Tongue (tissue), 2 donors: ENCODE data around the gene PDE4B. TPM values are rescaled to one million over a fixed set of nuclear protein-coding genes. Genes with fewer than 3 reads are reported as not detected.
"Not testable (repeated sequence)": the region's sequence is repeated elsewhere in the genome, so short reads cannot be mapped to it uniquely, and the experiment has no call there.

Experiments
- DNase-seq: peaks from one replicate; pipeline ENCODE4 v3.0.0-alpha.2; 2015
- total RNA-seq: library from RNA; depleted of rRNA; stranded (reverse); fragments of >200 nt; gene quantifications from one replicate; pipeline ENCODE4 v1.2.3, GENCODE V29; 2014

PDE4B gene
- total RNA-seq, 1 donor from 2014 or later, result 31.8 TPM

DNA sequence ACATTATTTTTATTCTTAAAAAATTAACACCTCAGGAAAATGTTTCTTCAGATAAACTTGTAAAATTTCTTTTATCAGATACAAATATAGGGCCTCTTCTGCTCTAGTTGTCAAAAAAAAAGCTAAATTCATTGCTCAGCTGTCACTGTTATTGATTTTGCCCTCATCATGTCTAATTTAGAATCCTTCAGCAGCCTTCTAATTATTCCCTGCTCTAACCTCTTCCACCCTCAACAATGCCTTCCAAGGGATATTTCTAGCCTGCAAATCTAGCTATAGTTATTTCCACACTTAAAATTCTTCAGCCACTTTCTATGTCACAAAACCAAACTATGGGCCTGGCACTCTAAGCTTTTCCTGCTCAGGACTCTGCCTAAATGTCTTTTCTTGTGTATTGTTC lies 25.2 kb downstream of the PDE4B start:
- no peak for DNase-seq

DNA sequence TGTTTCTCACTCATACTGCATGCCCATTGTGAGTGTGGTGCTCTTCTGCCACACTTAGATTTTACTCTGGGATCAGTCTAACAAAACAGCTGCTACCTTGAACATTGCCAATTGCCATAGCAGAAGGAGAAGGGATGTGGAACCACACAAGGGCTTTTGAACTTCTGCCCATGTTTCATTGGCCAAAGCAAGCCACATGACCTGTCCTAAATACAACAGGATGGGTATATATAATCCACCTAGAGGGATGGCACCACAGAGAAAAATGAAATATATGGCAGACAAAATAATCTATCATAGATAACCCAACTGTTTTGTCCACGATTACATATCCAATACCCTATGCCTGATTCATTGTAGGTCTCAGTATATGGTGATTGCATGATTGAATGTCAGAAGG lies 26.3 kb downstream of the PDE4B start:
- DNase-seq, result no peak

DNA sequence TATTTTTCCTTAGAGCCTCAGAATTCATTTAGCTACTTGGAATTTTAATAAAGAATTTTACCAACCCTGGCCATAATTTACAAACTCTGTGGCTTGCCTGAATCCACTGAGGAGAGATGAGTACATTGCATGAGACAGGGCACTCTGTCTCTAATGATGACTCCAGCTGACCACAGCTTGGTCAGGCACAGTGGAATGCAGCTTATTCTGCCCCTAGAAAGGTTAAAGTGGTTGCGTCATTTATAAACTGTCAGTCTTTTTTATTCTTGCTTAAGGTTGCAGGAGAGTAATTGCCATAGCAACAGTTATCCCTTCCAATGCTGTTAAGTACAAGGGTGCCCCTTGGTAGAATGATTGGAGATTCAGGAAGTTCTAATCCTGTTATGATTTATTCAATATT lies 28.3 kb downstream of the PDE4B start:
- no peak for DNase-seq

DNA sequence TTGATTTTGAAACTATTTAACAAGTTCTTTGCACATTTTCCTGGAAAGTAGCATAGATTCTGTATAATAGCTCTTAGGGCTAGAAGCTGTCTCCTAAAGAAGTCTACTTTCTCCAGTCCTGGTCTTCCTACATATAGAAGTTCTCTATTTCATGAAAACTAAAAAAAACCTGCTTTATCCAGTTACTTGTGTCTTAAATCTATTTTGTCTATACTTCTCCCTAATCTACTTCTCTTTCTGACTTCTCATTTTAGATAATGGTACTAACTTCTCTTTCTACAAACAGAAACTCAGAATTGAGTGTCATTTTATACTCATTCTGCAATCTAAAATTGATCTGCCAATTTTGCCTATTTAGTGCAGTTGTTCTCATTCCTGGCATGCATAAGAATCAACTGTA lies 28.7 kb downstream of the PDE4B start:
- no peak for DNase-seq

DNA sequence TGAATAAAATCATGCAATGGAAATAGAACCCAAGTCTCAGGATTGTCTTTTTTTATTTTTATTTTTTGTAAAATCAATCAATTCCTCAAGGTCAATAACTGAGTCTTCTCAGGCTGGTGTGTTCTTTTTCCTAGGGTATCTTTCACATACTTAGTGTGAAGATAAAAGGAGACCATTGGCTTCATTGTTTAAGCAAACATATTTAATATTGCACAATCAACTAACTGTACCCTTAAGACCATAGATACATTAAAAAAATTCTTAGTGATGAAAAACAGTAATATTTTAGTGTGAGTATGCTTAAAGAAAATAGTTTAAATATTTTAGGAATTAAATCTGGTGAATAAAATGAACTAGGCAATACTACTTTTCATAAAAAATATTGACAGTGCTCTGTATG lies 31.4 kb downstream of the PDE4B start:
- DNase-seq, result no peak

DNA sequence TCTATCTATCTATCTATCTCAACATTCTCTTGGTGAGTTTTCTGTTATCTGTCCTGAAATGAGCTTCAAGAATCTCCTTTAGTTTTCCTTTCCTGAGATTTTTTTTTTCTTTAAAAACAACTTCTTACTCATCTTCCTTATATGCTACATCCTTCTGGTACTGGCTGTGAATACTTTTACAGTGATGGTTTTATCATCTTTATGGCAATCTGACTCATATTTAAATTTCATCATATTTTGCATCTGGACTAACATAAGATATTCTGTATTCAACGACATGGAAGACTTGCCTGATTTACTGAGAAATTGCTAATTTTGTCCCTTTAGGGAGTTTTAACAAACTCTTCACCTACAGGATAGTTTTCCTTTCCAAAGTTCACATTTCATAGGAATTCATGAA lies 33.0 kb downstream of the PDE4B start:
- no peak for DNase-seq

DNA sequence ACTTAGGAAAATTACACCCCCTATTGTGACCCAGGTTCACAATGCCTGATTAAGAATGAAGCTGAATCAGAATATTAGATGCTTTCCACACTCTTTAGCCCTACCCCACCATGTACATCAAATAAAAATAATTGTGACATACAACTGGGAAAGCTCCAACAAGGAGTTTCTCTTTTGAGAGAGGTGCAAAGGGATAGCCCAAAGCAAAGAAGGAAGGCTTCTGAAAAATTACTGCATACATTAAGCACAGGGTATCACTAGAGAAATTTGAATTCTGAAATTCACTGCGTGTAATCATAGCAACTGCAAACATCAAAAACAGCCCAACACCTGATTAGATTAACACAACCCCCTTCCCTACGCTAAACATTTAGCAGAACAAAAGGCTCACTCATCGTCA lies 34.1 kb downstream of the PDE4B start:
- DNase-seq, result no peak

DNA sequence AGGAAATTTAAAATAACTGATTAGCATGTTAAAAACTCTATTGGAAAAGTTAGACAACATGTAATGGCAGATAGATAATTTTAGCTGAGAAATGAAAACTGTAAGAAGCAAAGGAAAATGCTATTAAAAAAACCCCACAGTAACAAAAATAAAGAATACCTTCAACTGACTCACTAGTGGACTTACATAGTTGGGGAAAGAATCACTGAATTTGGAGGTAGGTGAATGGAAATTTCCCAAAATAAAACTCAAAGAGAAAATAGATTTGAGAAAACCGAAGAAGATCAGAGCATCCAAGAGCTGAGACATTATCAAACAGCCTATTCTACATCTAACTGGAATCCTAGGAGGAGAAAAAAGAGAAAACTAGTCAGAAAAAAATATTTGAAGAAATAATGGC lies 34.7 kb downstream of the PDE4B start:
- no peak for DNase-seq

DNA sequence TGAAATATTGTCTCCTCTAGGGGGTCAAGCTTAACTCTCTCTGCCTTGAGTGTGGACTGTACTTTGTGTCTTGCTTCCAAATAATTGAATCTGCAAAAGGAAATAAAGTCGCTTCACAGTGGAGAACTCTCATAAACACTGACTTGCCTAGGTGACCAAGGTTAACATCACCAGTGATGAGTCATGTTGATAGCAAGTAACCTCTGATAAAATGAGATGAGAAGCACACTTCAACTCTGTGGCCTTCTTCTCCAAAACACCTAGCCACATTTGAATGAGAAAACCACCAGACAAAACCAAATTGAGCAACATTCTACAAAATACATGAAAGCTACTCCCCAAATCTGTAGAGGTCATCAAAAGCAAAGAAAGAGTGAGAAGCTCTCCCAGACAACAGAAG lies 37.6 kb downstream of the PDE4B start:
- no peak for DNase-seq

DNA sequence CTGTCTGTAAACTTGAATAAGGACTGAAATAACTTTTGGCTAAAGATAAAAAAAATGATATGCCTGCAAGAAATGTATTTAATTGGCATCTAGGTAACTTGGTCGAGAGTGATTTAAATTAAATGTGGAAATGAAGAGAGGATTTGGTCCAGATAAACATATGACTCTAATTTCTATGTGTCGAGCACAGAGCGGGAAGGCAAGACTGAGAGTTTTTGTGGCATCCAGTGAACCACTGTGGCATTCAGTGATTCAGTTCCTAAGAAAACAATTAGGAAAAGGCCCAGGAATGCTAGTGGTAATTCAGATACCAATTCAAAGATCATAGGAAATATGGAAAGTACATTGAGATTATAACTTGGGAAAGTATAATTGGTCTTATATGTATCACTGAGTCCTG lies 39.6 kb downstream of the PDE4B start:
- DNase-seq, result no peak

DNA sequence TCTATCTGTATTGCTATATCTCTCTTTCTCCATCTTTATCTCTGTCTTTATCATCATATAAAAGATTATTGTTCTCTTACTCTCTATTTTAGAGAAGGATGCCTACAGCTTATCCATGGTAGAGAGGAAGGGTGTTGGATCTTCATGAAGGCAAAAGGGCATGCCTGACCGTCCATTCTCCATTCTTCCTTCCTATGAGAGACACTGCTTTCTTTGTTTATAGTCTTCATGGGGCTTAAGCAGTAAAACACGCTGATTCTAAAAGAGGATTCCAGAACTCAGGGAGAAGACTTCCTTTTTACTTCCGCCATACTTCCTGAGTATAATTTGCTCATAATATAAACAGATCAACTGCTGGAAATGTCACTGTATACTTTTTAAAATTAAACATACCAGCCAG lies 44.0 kb downstream of the PDE4B start:
- DNase-seq, result no peak

DNA sequence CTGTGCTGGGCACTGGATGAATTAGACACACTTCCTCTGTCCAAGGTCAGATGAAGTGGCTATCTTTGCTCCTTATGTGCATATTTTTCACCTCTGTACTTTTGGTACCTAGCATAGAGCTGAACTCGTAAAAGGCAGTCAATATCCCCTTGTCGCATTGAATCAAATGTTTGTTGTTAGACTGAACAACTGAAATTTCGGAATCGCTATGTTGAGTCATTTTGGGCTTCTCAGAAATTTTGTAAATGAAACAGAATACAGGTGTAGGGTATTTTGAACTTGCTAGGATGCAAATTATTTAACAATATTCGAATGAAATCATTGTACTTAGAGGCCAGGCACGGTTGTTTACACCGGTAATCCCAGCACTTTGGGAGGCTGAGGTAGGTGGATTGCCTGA lies 48.0 kb downstream of the PDE4B start:
- no peak for DNase-seq

DNA sequence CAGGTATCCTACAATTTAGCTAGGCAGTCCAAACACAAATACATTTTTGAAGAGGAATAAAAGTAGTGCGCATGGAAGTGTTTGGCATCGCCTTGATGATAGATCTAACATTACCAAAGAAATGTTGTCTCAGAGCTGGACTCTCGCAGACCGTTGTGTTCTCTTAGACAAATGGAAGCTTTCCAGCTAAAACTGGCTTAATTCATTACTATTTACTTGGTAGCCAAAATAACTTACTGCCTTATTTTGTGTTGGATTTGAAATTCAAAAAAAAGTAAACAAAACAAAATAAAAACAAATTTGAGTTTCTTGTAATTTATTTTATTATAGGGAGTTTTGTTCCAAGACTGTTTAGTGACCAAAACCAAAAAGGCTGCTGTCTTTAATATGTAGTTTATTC lies 51.6 kb downstream of the PDE4B start:
- DNase-seq, result no peak

DNA sequence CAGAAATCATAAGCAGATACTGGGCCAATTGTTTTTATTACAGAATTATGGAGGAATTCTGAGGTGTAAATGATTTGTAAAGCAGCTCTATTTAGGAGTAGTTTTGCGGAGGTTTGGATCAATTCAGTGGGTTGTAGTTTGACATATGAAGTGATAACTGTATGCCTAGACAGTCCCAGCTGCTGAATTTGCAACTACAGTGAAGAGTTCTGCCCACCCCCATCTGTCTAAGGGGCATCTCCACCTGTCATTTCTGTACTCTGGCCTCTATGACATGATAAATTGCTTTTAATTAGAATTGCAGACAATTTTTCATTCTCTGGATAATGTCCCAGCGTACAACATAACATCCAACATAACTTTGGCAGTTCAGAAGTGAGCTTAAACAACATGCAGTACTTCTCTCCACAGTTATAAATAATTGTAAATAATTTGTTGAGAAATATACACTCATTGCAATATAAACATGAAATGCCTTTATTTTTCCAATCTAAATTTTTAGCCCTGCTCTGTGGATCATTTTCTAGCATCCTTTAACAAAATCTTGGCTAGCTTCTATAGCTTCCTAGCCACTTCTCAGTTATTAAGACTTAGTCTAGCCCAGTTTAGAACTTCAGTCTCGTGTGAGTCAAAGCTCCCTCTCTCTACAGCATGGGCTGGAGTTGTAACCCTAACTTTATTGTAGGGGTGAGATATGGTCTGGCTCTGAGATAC lies 52.3 kb downstream of the PDE4B start:
- DNase-seq, result peak; percentile 6

DNA sequence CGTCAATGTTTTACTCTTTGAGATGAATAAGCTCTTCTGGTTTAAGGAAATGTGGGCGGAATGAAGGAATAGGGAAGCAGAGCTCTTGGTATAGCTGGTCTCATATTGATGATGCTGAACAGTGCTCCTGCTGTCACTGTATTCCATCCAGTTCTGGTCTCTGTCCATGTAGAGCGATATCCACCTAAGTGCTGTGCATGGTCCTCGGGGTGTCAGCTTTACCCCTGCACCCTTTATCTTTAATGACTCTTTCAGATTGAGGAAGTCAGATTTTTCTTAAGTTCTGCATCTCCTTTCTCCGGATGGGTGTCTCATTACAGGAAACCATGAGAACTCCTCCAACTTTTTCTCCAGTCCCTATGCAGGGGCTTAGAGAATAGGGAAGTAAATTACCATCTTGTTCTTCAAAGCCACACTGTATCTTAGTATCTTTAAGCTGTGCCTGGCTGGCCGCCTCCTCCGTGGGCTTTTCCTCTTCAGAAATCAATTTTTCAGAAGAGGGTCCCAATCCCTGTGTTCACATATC lies 52.9 kb downstream of the PDE4B start:
- no peak for DNase-seq

DNA sequence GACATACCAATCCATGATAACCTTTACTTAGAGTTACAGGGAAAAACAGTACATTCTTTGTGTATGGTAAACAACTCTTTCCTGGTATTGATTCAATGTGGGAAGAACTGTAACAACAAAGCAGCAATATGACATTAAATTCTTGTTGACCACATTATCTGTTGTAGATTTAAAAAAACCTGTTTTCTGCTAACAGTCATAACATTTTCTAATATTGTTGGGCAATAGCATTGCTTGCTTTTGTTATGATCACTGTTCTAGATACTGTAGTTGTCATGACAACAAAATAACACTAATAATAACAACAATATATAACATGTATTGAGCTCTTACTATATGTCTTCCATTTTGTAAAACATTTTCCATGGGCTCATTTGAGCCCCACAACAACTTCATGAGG lies 54.2 kb downstream of the PDE4B start:
- DNase-seq, result no peak

DNA sequence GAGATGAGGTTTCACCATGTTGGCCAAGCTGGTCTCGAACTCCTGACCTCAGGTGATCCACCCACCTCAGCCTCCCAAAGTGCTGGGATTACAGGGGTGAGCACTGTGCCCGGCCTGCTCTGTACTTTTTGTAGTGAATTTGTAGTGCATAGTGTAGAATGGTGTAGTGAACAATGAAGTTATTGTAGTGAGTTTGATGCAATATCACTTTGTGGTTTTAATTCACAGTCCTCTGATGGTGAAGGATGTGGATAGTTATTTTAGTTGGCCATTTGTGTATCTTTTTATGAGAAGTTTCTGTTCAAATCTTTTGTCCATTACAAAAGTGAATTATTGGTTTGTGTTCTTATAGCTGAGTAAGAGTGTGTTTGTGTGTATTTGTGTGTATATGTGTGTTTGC lies 57.6 kb downstream of the PDE4B start:
- no peak for DNase-seq

DNA sequence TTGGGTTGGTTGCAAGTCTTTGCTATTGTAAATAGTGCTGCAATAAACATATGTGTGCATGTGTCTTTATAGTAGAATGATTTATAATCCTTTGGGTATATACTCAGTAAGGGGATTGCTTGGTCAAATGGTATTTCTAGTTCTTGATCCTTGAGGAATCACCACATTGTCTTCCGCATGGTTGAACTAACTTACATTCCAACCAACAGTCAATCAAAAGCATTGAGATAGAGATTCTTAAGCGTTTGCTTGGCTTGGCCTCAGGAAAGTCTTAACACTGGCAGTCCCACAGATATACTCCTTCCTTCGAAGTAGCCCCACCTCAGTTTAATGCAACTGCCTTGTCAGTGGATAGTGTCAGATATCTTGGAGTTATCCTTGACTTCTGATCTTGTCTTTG lies 63.9 kb downstream of the PDE4B start:
- not testable (repeated sequence) for DNase-seq

DNA sequence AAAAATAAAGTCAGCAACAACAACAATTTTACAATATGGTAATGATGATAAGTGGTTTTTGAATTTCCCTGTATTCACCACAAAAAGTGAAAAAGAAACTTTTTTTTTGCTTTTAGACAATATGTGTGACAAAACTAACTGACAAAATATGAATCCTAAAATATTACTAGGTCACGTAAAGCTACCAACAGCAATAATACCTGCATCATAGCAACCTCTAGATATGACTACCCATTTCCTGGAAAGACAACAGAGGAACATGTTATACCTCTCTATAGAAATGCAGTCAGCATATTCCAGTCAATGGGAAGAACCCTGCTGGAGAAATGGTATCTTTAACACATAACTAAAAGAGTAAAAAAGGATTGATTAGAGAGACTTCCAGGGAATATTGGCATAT lies 73.7 kb downstream of the PDE4B start:
- no peak for DNase-seq

DNA sequence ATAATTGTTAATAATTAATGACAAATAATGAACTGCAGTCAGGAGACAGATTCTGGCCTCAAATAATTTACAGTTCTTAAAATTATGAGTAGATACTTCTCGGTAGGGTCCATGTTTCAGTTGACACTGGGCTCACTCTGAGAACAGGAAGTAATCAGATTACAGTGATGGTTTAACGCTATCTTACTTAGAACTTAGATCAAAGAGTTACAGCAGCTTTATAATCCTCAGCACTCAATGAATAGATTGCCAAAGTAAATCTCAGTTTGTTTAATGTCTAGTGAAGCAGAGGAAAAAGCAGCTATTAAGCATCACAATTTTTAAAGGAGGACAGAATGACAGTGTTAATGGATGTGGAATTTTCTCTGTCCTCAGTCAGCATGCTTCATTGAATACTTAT lies 79.6 kb downstream of the PDE4B start:
- no peak for DNase-seq

DNA sequence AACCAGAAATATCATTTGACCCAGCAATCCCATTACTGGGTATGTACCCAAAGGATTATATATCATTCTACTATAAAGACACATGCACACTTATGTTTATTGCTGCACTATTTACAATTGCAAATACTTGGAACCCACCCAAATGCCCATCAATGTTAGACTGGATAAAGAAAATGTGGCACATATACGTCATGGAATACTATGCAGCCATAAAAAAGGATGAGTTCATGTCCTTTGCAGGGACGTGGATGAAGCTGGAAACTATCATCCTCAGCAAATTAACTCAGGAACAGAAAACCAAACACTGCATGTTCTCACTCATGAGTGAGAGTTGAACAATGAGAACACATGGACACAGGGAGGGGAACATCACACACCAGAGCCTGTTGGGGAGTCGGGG lies 85.6 kb downstream of the PDE4B start:
- DNase-seq, result not testable (repeated sequence)

DNA sequence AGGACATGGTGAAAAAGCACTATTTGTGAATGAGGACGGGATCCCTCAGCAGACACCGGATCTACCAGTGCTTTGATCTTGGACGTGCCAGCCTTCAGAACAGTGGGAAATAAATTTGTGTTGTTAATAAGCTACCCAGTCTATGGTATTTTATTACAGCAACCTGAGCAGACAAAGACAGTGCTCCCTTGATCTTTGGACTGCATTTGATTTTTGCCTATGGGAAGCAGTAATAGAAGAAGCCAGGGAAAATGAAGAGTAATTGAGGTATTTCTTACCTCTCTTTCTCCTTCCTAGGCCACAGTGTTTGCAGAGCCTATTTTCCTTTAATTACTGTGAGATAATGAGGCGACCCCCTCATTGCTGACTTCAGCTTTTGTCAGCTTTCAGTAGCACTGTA lies 87.9 kb downstream of the PDE4B start:
- DNase-seq, result no peak

DNA sequence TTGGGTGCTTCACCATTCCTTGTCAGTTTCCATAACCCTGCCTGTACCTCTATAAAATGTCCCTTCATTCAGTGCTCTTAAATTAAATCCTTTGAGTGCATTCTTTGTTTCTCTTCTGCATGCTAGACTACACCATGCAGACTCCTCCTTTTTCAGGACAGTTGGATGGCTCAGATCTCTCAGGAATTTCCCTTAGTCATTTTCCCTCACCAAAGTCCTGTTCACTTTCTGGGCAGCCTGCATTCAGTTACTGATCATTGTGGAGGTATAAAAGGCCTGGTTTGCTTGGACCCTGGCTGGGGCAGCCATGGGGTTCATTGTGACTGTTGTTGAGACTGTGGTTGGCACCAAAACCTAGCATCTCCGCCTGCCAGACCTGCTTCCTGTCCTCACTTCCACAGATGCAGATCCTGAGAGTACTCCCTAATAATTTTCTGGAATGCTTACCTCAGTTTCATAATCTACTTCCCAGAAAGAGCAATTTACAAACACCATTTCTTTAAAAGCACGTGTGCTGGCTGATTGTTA lies 88.4 kb downstream of the PDE4B start:
- DNase-seq, result no peak

DNA sequence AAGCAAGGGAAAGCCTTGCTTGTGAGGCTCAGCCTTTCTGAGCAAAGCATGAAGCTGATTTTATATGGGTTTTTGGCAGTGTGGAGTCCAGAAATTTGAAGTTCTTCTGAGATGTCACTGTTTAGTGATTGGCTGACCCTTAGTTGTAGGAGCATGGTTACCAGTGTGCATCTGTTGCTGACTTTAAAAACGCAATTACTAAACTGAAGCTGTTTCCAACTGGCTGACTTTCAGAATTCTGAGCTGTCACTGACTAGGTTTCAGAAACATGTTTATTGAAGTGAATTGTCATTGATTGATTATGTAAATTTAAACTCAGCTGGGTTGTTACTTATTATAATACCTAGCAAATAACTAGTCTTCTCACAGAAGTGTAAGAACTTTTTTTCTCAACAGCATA lies 89.4 kb downstream of the PDE4B start:
- no peak for DNase-seq

DNA sequence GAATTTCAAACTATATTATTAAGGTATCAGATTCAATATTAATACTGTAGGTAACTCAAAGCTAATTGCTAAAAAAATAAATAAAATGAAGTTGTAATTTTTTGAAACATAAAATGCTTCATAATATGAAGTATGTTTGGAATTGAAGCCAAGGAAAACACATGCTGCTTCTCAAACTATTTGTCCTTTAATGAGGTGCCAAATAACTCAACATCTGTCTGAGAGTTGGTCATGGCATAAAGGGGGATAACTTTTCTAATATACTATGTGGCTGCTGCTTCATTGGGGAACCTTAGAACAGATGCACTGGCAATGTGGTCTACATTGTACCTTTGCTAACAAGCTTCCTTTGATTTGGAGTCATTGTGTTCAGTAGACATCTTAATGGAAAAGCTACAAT lies 96.7 kb downstream of the PDE4B start:
- DNase-seq, result peak; percentile 45
